Measurements from ENCODE around the gene MDM2.

The MDM2 gene

DNA sequence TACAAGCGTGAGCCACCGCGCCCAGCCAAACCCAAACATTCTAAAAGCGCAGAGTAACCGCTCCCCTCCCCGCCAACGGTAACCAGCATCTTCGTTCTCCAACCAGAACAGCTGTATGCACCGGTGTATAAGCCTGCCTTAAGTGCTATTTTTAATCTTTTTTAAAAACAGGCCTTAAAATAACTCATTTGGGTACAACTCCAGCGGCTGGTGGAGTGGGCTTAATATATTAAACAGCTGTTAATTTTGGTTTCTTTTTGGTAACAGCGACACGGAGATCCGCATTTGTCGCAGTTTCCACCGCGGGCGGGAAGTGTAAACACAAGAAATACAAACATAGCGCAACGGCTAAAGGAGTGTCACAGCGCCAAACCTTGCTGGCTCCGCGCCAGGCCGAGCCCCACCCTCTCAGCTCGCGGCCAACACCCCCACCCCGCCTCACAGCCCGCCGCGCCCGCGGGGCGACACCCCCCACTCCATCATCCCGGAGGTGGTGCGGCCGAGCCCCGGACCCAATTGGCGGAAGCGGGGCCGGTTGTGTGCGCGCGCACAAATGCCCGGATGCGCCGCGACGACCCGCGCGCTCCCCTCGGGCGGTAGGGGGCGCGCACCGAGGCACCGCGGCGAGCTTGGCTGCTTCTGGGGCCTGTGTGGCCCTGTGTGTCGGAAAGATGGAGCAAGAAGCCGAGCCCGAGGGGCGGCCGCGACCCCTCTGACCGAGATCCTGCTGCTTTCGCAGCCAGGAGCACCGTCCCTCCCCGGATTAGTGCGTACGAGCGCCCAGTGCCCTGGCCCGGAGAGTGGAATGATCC lies at the start of gene MDM2:
TSS of gene MDM2 (plus strand) at position 602 of the 812 bp plus-strand sequence. CDS start 301 bp downstream, outside the sequence.
- DNase-seq (ENCODE audit: low spot score) (peak; percentile 91), FAIRE-seq (peak; percentile 17)

- FAIRE-seq: no peak
- DNase-seq (ENCODE audit: low spot score): no peak
These were observed 48.1 kb upstream of the MDM2 start for GRCh38 chr12:68759852-68760251.

GRCh38 chr12:68760806-68761441 lies 47.1 kb upstream of the MDM2 start:
- no peak for FAIRE-seq

GRCh38 chr12:68761442-68761812 lies 46.5 kb upstream of the MDM2 start:
- DNase-seq (ENCODE audit: low spot score): no peak
- FAIRE-seq: no peak

More at GRCh38 chr12:68760806-68761441, 47.1 kb upstream of the MDM2 start:
- no peak for DNase-seq (ENCODE audit: low spot score)

GRCh38 chr12:68761901-68762630 lies 45.9 kb upstream of the MDM2 start:
- DNase-seq (ENCODE audit: low spot score) (no peak), FAIRE-seq (no peak)

DNA sequence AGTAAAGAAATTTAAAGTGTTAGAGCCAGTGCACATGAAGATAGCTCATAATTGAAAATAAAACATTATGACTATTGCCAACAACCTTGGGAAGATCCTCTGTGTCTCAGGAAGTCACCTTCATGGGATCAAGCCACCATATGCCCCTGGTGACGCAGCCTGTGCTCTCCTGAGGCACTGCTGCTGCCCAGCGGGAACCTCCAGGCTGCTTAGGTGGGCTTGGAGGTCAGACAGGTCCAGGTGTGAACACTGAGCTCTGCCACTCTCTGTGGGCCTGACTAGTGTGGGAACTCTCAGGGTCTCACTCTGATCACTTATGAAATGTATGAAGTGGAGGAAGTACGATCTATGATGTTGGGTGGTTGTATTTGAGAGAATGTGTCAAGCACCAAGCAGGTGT lies 45.3 kb upstream of the MDM2 start:
- no peak for FAIRE-seq
- no peak for DNase-seq (ENCODE audit: low spot score)

- no peak for FAIRE-seq
- no peak for DNase-seq (ENCODE audit: low spot score)
These were observed 42.3 kb upstream of the MDM2 start for GRCh38 chr12:68765696-68766095.

GRCh38 chr12:68766646-68767045 lies 41.3 kb upstream of the MDM2 start:
- no peak for DNase-seq (ENCODE audit: low spot score)
- no peak for FAIRE-seq

GRCh38 chr12:68767191-68767590 lies 40.8 kb upstream of the MDM2 start:
- FAIRE-seq (no peak), DNase-seq (ENCODE audit: low spot score) (no peak)

DNA sequence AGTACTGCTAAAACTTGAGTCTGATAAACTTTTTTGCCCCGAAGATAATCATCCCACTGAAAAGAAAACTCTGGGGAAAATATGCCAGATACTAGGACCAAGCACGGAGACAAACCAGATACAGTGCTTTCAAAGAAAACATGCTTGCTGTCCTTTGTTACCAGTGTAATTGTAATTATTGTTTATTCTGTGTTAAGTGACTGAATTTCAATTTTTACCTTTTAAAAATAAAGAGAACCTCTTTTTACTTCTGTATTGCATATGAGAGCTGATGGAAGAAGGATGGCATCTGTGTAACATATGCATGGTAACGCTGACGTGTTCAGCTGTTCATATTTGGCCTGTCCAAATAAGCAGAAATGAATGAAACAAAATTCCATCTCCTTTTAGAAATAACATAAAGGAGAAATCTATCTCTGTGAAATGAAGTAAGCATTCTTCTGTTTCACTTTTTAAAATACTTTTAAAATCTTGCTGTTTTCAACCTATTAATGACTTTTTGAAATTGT lies 39.5 kb upstream of the MDM2 start:
- DNase-seq (ENCODE audit: low spot score) (no peak), FAIRE-seq (no peak)

- no peak for DNase-seq (ENCODE audit: low spot score)
- FAIRE-seq: no peak
These were observed 38.0 kb upstream of the MDM2 start for GRCh38 chr12:68769941-68770340.

DNA sequence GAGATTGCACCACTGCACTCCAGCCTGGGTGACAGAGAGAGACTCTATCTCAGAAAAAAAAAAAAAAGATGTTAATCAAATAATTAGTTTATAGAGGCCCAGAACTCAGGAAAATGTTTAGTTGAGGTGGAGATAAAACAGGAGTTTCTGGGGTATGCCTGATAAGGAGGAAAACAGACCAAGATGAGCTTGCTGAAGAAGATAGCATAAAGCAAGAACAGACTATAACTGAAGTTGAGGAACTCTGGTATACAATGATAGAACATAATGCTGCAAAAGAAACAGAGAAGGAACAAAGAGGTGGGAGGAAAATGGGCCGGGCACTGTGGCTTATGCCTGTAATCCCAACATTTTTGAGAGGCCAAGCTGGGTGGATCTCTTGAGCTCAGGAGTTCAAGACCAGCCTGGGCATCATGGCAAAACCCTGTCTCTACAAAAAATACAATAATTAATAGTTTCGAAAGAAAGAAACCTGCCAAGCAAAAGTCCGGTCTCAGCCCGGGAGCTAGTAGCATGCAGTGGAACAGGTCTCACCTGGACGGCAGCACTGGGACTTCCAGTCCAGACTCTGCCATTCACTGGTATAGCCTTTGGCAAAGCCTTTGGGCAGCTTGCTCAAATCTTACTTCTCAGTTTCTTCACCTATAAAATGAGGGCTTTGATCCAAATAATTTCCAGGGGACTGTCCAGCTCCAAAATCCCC lies 36.6 kb upstream of the MDM2 start:
- no peak for FAIRE-seq
- no peak for DNase-seq (ENCODE audit: low spot score)

DNA sequence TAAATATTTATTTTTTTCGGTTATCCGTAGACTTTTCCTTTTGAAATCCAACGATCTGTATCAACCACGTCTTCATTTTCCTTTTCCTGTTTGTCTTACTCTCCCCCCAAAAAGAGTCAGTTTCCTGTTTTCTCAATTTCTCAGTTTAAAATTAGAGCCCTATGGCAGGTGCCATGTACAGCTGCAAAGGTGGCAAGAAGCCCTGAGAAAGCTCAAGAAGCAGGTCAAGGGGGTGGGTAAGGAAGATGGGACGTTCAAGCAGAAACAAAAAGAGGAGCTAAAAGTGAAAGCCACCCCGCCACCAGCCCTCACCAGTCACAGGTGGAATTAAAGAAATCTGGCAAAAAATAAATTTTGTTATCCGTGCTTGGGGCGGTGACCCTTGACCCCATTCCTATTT lies 35.3 kb upstream of the MDM2 start:
- DNase-seq (ENCODE audit: low spot score) (no peak), FAIRE-seq (no peak)

DNA sequence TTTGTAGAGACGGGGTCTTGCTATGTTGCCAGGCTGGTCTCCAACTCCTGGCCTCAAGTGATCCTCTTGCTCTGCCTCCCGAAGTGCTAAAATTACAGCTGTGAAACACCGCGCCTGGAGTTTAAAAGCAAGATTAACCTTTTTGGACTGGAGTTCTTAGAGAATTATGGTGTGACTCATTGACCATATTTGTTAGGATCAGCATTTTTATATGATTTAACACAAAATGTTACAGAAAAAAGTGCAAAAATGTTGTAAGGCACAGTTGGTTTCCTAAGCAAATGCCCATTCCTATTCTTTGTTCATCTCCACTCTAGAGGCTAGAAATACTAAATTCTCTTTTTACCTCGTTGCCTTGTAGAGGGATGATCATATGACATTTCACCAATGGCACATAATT lies 34.4 kb upstream of the MDM2 start:
- DNase-seq (ENCODE audit: low spot score) (no peak), FAIRE-seq (no peak)

GRCh38 chr12:68775121-68775630 lies 32.8 kb upstream of the MDM2 start:
- FAIRE-seq (no peak), DNase-seq (ENCODE audit: low spot score) (no peak)

DNA sequence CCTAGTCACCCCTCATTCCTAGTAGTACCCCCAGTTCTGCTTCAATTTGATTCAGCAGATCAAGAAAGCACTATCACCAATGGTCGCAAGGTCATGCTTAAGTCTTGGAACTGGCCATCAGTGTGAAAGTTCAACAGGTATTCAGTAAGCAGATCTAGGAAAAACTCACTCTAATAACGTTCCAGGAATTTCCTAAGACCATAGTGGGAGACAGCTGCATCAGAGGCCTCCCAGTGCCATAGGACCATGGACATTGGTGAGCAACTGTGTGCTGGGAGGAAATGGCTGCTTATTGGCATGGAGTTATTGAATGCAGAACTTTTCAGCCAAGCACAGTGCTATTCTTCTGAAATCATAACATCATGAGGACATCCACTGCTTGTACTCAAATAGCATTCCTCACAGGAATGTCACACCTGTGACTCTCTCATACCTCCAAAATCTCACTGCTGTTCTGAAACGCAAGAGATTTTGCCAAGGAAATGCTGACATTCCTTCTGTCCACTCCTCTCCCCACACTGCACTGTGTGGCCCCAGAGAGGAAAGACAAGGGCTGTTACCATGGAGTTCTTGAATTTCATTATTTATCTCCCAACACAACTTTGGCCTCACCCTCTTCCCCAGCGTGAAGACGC lies 30.9 kb upstream of the MDM2 start:
- no peak for DNase-seq (ENCODE audit: low spot score)
- FAIRE-seq: no peak

DNA sequence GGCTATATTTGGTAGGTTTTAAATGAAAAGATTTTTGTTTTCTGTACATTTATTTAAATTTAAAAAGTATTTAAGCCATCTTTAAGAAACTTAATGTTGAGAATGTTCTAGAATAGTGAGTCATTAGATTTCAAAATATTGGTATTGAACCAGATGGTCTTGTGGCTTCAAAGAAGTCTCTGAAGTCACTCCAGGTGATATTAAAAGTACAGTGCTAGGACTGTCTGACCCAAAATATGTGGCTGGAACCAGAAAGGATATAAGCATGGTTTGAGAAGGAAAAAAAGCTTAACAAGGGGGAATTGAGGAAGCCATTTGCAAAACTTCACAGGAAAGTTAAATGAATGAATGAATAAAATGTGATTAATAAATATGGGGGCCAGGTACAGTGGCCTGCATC lies 28.7 kb upstream of the MDM2 start:
- FAIRE-seq (no peak), DNase-seq (ENCODE audit: low spot score) (no peak)

DNA sequence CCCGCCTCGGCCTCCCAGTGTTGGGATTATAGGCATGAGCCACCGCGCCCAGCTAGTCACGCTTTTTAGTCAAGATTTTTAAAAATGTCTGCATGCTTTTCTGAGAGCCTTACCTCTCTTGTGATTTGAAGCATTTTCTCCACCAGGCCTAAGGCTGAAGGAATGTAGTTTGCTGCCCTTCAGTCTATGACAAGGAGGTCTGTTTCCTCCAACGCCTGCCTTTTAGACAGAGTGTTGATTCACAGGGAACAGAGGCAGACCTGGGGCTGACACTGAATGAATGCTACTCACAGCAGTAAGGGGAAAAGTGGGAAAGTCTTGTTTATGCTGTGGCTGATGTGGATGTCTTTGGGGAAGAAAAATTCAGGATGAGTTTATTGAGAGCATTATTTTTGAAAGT lies 27.2 kb upstream of the MDM2 start:
- FAIRE-seq (no peak), DNase-seq (ENCODE audit: low spot score) (no peak)

DNA sequence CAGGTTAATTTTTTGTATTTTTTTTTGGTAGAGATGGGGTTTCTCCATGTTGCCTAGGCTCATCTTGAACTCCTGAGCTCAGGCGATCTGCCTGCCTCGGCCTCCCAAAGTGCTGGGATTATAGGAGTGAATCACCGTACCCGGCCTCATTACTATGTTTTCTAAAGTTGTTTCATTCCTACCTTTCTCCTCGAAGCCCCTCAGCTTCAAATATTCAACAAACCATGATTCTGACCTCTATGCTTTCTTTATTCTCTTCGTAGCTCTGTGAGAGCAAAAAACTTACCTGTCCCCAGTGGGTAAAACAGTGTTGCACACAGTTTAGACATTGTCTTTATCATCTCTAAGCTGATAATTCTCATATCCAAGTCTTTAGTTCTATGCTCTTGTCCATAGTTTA lies 26.2 kb upstream of the MDM2 start:
- DNase-seq (ENCODE audit: low spot score): no peak
- no peak for FAIRE-seq

- FAIRE-seq: no peak
These were observed 24.0 kb upstream of the MDM2 start for GRCh38 chr12:68784015-68784414.

GRCh38 chr12:68785358-68785757 lies 22.6 kb upstream of the MDM2 start:
- FAIRE-seq (no peak), DNase-seq (ENCODE audit: low spot score) (no peak)

More at GRCh38 chr12:68784015-68784414, 24.0 kb upstream of the MDM2 start:
- DNase-seq (ENCODE audit: low spot score): no peak

Data from urothelium cell line (cell line).